HepG2 (cell line): Measurements from ENCODE around the gene SNCAIP. TPM values are rescaled to one million over a fixed set of nuclear protein-coding genes. Genes with fewer than 3 reads are reported as not detected.

Source experiments
- ATAC-seq: fragments of 200-7000 bp; cut with Tn5 transposase; 3 replicates; pipeline ENCODE4 v1.9.1; 2020; ENCODE audit warnings: mild to moderate bottlenecking, moderate library complexity
- BruUV-seq: library from RNA; stranded (reverse); fragments of 400-500 nt; replicated peaks from 2 replicates; lab custom pipeline; 2021; lab: Mats Ljungman, UMichigan
- CTCF ChIA-PET: fragments of 300-600 bp; formaldehyde crosslinking; extraction: SDS; loops from one replicate; lab custom pipeline; 2021; ENCODE audit warnings: low total read pairs, inconsistent platforms, low intra/inter-chr PET ratio; lab: Yijun Ruan, JAX
- POLR2A ChIA-PET: fragments of 350-600 bp; sonication (Branson Sonifier 250); formaldehyde crosslinking; loops from one replicate; lab custom pipeline; 2020; ENCODE audit warnings: antibody characterized with exemption, inconsistent platforms; lab: Yijun Ruan, JAX
- DNase-seq: peaks from one replicate; pipeline ENCODE4 v3.0.0-alpha.2; 2015; ENCODE audit warnings: low spot score
- FAIRE-seq: peaks from 3 replicates; lab custom pipeline; 2011; peaks lifted over from hg19 to GRCh38; lab: Jason Lieb, UNC
- H2AFZ ChIP-seq: one replicate; pipeline ENCODE4 v1.6.1; 2011; ENCODE audit warnings: low read length, inconsistent platforms
- H3K27ac ChIP-seq: fragments of 300-600 bp; 3 replicates; pipeline ENCODE4 v1.8.0; 2011; ENCODE audit warnings: mixed run types, mild to moderate bottlenecking, mixed read lengths, low read length, inconsistent platforms; ENCODE audit not compliant: insufficient read depth; ENCODE audit errors: extremely low read length
- H3K27me3 ChIP-seq, 2 experiments: fragments of 200-600 bp in 1 of 2; 2 replicates in 1 of 2; 3 replicates in 1 of 2; pipeline versions ENCODE4 v1.6.0 to v1.8.0; 2011; ENCODE audit warnings: low read length in 2 of 2, mild to moderate bottlenecking in 2 of 2, moderate library complexity in 2 of 2, inconsistent platforms in 1 of 2; ENCODE audit not compliant: insufficient read depth in 2 of 2, control insufficient read depth in 1 of 2
- H3K36me3 ChIP-seq, 2 experiments: fragments of 200-600 bp in 1 of 2; replicated peaks in 1 of 2; 2 replicates in 1 of 2; 3 replicates in 1 of 2; pipeline versions ENCODE4 v1.5.1 to v1.8.0; 2011; ENCODE audit warnings: low read length in 2 of 2, inconsistent platforms in 1 of 2; ENCODE audit not compliant: insufficient read depth in 2 of 2, control insufficient read depth in 1 of 2
- H3K4me1 ChIP-seq: 2 replicates; pipeline ENCODE4 v1.5.1; 2012; ENCODE audit warnings: low read length, inconsistent platforms; ENCODE audit not compliant: insufficient read depth
- H3K4me2 ChIP-seq: 2 replicates; pipeline ENCODE4 v1.6.0; 2011; ENCODE audit warnings: low read depth, low read length, inconsistent platforms
- H3K4me3 ChIP-seq, 3 experiments: fragments of 200-600 bp in 1 of 3; sonication (generic), shearing (Covaris generic) in 1 of 3; replicated peaks in 1 of 3; 2 replicates each; pipeline ENCODE4 v1.5.1; 2011 to 2016; ENCODE audit warnings: low read length in 3 of 3, inconsistent platforms in 2 of 3, low read depth in 2 of 3, mild to moderate bottlenecking in 2 of 3, control low read depth in 1 of 3, mixed read lengths in 1 of 3; ENCODE audit not compliant: insufficient read depth in 1 of 3
- H3K79me2 ChIP-seq: one replicate; pipeline ENCODE4 v1.6.1; 2011; ENCODE audit warnings: low read length, inconsistent platforms; ENCODE audit not compliant: insufficient read depth
- H3K9ac ChIP-seq: 2 replicates; pipeline ENCODE4 v1.6.0; 2011; ENCODE audit warnings: mild to moderate bottlenecking, low read depth, low read length, inconsistent platforms; ENCODE audit not compliant: insufficient read depth
- H3K9me3 ChIP-seq: 2 replicates; pipeline ENCODE4 v1.5.1; 2012; ENCODE audit warnings: mild to moderate bottlenecking, low read length
- H4K20me1 ChIP-seq: 2 replicates; pipeline ENCODE4 v1.6.0; 2011; ENCODE audit warnings: inconsistent platforms, mild to moderate bottlenecking, low read length, moderate library complexity; ENCODE audit not compliant: insufficient read depth
- BHLHE40 ChIP-seq: IDR thresholded peaks from 2 replicates; pipeline ENCODE4 v1.6.1; 2011; ENCODE audit warnings: low read length, improper control_type of control experiment
- ETV6 ChIP-seq: sonication (generic); formaldehyde crosslinking; conservative IDR thresholded peaks from 2 replicates; pipeline ENCODE4 v1.4.0; 2020; ENCODE audit warnings: missing genetic modification reagents
- IRF1 ChIP-seq: sonication (generic); formaldehyde crosslinking; IDR thresholded peaks from 2 replicates; pipeline ENCODE4 v1.4.0; 2020; ENCODE audit warnings: low read depth, mild to moderate bottlenecking, missing genetic modification reagents
- MZF1 ChIP-seq: sonication (generic); formaldehyde crosslinking; IDR thresholded peaks from 2 replicates; pipeline ENCODE4 v1.8.1; 2023; ENCODE audit warnings: mild to moderate bottlenecking, missing genetic modification reagents, borderline replicate concordance
- NR3C1 ChIP-seq: sonication (generic); formaldehyde crosslinking; IDR thresholded peaks from 2 replicates; pipeline ENCODE4 v1.4.0; 2020; ENCODE audit warnings: missing genetic modification reagents
- RERE ChIP-seq: IDR thresholded peaks from 2 replicates; pipeline ENCODE4 v1.6.1; 2016; ENCODE audit warnings: low read depth, missing genetic modification reagents, missing compliant biosample characterization
- TSC22D2 ChIP-seq: sonication (generic); formaldehyde crosslinking; IDR thresholded peaks from 2 replicates; pipeline ENCODE4 v1.5.1; 2020; ENCODE audit warnings: missing genetic modification reagents, mild to moderate bottlenecking, borderline replicate concordance
- XRCC5 ChIP-seq: fragments of 200-400 bp; formaldehyde crosslinking; optimal IDR thresholded peaks from 2 replicates; pipeline ENCODE3; 2017; ENCODE audit warnings: mild to moderate bottlenecking, low read length
- ZFP41 ChIP-seq: sonication (generic); formaldehyde crosslinking; IDR thresholded peaks from 2 replicates; pipeline ENCODE4 v1.4.0; 2020; ENCODE audit warnings: mild to moderate bottlenecking, missing genetic modification reagents, borderline replicate concordance
- ZFP82 ChIP-seq: sonication (generic); formaldehyde crosslinking; IDR thresholded peaks from 2 replicates; pipeline ENCODE4 v1.5.1; 2020; ENCODE audit warnings: mild to moderate bottlenecking, missing genetic modification reagents, borderline replicate concordance
- ZNF543 ChIP-seq: sonication (generic); formaldehyde crosslinking; IDR thresholded peaks from 2 replicates; pipeline ENCODE4 v1.4.0; 2020; ENCODE audit warnings: mild to moderate bottlenecking, missing genetic modification reagents
- WGBS: methylation state at CpG from one replicate; pipeline ENCODE4 v1.1.6; 2017; ENCODE audit warnings: low lambda C conversion rate; 5-methylcytosine and 5-hydroxymethylcytosine counted together
- in situ Hi-C: cut with HindIII; loops from 2 replicates; pipeline ENCODE4 v1.10.0; 2017; ENCODE audit warnings: low pct_unique_long_range_greater_than_20kb; ENCODE audit not compliant: extremely low pct_ligation_motif_present
- intact Hi-C: fragments of 100-400 bp; cut with micrococcal nuclease; formaldehyde crosslinking; loops from one replicate; pipeline ENCODE4 v1.10.0; 2022; ENCODE audit not compliant: unreplicated experiment
- polyA plus RNA-seq, 8 experiments: library from polyadenylated mRNA; depleted of rRNA in 3 of 8; stranded (reverse) in 7 of 8; unstranded in 1 of 8; fragments of >200 nt; fragmentation: Illumina TruSeq in 4 of 8; extraction: Trizol in 4 of 8; gene quantifications; 2 replicates each; pipeline versions ENCODE4 v1.2.1 to v1.2.3, GENCODE V29; 2011 to 2016; ENCODE audit warnings: low read depth in 4 of 8, missing spikeins in 1 of 8, mixed read lengths in 1 of 8; ENCODE audit not compliant: insufficient read depth in 1 of 8
- total RNA-seq, 5 experiments: library from RNA; depleted of rRNA; stranded (reverse); fragments of >200 nt; fragmentation: Illumina TruSeq; extraction: Trizol; gene quantifications; 2 replicates each; pipeline ENCODE4 v1.2.3, GENCODE V29; 2016; ENCODE audit warnings: low read depth in 1 of 5

Gene SNCAIP
- total and polyA plus RNA-seq, 2 of the 13 experiments (the other 11 are each of a cell fraction or from before 2014, with no cell fraction given) = not detected

GRCh38 chr5:122368510-122369251 lies 56.6 kb downstream of the SNCAIP start:
- no peak for DNase-seq
- ChIA-PET CTCF (no interaction called here), POLR2A (no interaction called here)
- ATAC-seq = no peak
- Histone ChIP-seq H3K4me3 (no peak overlapping the region), H3K4me1 (no peaks in the 10 kb centered on the region), H3K9me3 (no peaks in the 10 kb centered on the region), H2AFZ (no peak overlapping the region), H3K27me3 (no peaks in the 10 kb centered on the region), H4K20me1 (no peaks in the 10 kb centered on the region), H3K4me2 (no peak overlapping the region), H3K27ac (no peak overlapping the region), H3K36me3 (no peaks in the 10 kb centered on the region), H3K9ac (no peak overlapping the region), H3K79me2 (no peaks in the 10 kb centered on the region)
- in situ Hi-C loops (no loop called here), intact Hi-C loops (no loop called here)
- WGBS = 20% methylated on average over 5 of the region's 5 CpGs
- TF ChIP-seq MZF1 (CRISPR knock-in tag) (no peak), ETV6 (CRISPR knock-in tag) (no peak), XRCC5 (no peak), NR3C1 (CRISPR knock-in tag) (no peak), TSC22D2 (CRISPR knock-in tag) (no peak), ZFP41 (CRISPR knock-in tag) (no peak), ZFP82 (CRISPR knock-in tag) (no peak), BHLHE40 (no peak), RERE (CRISPR knock-in tag) (no peak), ZNF543 (CRISPR knock-in tag) (no peak), IRF1 (no peak)
- BruUV-seq = no TSS peak
- no peak for FAIRE-seq
